HG03575 (cell line): Measurements from ENCODE around the gene AGXT2.

Experiments used
- ATAC-seq: cut with Tn5 transposase; IDR thresholded peaks from one replicate; pipeline ENCODE4 v1.9.1; 2021; ENCODE audit not compliant: unreplicated experiment, insufficient number of reproducible peaks, low FRiP score; ENCODE audit errors: extremely low read depth

The AGXT2 gene

DNA sequence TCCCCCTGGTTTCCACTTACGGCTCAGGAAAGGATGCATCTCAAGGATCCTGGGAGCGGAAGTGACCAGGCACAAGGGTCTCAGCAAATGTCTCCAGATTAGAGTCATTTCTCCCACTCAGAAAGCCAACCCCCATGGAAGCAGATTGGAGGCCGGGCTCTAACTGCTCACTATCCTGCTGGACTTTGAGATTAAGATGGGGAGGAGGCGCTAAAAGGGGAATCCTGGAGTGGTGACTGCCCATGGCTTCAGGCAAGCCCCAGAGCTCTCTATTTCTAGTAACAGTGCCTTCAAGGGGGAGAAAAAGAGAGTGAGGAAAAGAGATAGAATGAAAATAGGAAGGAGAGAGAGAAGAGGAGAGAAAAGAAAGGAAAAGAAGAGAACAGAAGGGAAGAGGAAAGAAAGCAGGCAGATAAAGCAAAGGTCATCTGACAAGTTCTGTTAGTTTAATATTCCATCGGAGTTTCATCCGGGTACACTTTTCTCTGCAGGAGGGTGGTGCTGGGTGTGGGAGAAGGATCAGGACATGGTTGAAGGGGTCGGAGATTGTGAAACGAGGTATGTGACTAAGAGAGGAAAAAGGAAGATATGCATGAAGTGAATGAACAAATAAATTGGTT lies at the start of gene AGXT2:
TSS of gene AGXT2 (minus strand) at position 165 of the 620 bp plus-strand sequence. CDS start at position 108, 57 bp downstream.
- ATAC-seq = no peak

- no peak for ATAC-seq
Observed at GRCh38 chr5:35096932-35097331, 49.2 kb upstream of the AGXT2 start.

- ATAC-seq = no peak
Observed at GRCh38 chr5:35096216-35096615, 48.5 kb upstream of the AGXT2 start.

- no peak for ATAC-seq
Observed at GRCh38 chr5:35095366-35095765, 47.6 kb upstream of the AGXT2 start.

- ATAC-seq = no peak
Observed at GRCh38 chr5:35094948-35095347, 47.2 kb upstream of the AGXT2 start.

GRCh38 chr5:35092703-35093102 lies 45.0 kb upstream of the AGXT2 start:
- no peak for ATAC-seq

GRCh38 chr5:35091704-35092103 lies 44.0 kb upstream of the AGXT2 start:
- no peak for ATAC-seq

- ATAC-seq = no peak
Observed at GRCh38 chr5:35089334-35090314, 41.9 kb upstream of the AGXT2 start.

- ATAC-seq = no peak
Observed at GRCh38 chr5:35087991-35088390, 40.2 kb upstream of the AGXT2 start.

DNA sequence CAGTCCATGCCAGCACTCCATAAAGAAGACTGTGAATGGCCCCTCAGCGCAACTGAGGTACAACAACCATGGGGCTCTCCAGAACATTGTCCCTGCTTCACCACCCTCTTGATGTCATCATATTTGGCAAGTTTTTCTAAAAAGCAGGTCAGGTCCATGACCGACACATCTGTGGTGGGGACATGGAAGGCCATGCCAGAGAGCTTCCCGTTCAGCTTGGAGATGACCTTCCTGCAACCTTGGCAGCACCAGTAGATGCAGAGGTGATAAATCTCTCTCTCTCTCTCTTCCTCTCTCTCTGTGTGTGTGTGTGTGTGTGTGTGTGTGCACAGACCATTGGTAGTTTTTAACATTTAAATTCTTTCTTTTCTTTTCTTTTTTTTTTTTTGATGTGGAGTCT lies 35.4 kb upstream of the AGXT2 start:
- ATAC-seq = no peak

DNA sequence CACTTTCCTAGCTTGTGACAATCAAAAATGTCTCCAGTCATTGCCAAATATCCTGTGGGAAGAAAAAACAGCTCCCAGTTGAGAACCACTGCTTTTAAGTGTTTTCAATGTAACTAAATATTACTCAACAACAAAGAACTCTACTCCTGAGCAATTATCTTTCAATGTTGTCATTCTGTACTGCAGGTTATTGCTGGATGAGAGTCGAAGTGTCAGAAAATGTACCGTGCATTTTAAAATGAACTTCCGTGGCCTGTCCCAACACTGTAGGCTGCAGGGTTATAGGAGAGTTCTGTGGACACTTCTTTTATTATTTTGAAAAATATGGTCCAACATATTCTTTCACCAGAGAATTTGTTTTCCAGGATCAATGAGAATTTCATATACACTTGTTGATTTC lies 34.8 kb upstream of the AGXT2 start:
- no peak for ATAC-seq

GRCh38 chr5:35081134-35081533 lies 33.4 kb upstream of the AGXT2 start:
- ATAC-seq = no peak

DNA sequence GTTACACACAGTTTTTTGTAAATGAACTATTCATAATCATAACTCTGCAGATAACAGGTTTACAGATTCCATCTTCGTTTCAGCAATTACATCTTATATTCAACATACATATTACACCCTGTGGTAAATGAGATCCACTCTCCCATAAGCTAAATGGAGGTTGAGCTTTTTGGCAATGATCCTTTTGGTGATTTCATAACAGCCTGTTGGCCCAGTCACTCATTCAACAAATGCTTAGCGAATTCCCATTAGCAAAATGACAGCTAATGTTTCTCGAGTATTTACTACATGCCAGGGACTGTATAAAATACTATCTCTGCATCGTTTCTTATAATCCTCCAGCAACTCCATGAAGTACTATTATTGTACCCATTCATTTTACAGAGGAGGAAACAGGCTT lies 25.4 kb upstream of the AGXT2 start:
- ATAC-seq = no peak

DNA sequence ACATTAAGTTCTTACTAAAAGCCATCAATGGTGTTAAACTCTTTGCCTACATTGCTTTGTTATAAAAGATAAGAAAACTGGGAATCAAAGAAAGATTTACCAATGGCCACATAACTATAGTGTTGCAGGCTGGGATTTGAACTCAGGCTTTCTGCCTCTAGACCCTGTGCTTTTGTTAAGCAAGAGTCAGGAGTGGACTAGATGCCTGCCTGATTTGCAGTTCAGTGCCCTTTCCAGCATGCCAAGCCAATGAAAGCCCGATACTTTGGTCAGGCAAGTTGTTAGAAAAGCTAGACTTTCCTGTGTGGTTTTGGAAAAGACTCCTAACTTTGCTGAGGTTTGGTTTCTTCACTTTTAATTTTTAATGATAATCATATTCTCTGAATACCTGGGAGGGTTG lies 21.4 kb upstream of the AGXT2 start:
- no peak for ATAC-seq

DNA sequence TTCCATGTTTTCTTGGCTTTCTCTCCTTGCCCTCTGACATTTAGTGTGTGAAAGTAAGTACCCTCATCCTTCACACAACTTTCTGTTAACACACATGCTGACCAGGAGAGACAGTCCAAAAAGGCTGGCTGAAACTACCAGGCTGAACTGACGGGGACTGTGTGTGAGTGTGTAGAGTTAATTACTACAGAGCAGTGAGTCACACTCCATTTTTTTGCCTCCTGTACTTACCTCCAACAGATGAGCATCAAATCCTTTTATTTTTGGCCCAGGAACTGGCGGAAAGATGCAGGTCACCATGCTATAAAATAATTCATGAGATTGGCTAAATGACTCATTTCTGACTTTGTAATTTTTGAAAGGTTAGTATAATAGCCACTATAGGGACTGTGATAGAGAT lies 20.2 kb upstream of the AGXT2 start:
- no peak for ATAC-seq

DNA sequence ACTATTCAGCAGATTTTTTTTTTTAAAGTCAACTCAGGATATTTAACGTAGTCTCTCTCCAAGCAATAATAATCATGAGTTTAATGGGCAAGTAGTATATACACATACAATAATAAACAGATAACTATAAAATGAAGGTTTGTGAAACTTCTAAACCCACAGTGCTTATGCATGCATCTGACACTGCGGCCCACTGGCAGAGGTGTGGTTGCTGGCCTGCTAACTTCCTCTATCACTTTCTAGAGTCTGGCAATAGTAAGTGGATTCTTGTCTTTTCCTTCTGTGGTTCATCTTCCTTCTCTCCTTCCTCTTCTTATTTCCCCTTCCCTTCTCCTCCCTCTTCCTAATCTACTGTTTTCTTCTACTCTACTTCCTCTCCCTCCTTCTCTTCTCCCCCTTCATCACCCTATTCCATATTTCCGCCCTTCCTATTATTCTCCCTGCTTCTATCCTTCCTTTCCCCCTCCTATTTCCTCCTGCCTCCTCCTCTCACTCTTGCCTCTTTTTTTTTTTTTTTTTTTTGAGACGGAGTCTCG lies 18.6 kb upstream of the AGXT2 start:
- no peak for ATAC-seq

DNA sequence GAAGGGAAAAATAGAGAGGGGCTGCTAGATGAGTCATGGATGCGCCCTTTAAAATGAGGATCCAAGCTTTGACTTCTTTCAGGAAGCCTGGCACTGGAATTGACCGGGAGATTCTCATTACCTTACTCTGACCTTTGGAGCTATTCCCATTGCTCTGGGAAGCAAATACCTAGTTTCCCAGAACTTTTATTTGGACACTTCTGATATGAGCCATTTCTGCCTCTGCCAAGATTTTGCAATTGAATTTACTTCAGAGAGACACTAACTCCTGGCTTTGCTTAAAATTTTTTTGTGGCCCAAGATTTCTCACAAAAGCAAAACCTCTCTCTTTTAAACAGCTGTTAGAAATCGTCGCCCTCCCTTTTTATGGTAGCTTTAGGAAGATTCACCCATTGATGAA lies 15.7 kb upstream of the AGXT2 start:
- no peak for ATAC-seq

- ATAC-seq = no peak
Observed at GRCh38 chr5:35061211-35061770, 13.5 kb upstream of the AGXT2 start.

DNA sequence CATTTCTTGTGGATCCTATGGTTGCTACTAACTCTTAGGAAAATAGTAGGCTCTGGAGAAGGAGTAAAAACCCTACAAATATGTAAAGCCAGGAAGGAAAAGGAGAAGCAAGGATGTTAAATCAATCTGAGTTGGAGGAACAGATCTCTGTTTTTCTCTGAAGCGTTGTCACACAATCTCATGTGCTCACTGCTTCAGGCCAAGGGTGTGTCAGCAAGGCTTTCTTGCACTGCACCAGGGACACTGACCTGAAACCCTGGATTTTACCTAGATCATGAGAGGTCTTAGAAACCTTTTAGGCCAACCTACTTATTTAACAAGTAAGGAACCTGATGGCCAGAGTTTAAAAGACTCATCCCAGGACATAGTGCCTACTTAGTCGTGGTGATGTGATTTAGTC lies 12.5 kb upstream of the AGXT2 start:
- no peak for ATAC-seq

DNA sequence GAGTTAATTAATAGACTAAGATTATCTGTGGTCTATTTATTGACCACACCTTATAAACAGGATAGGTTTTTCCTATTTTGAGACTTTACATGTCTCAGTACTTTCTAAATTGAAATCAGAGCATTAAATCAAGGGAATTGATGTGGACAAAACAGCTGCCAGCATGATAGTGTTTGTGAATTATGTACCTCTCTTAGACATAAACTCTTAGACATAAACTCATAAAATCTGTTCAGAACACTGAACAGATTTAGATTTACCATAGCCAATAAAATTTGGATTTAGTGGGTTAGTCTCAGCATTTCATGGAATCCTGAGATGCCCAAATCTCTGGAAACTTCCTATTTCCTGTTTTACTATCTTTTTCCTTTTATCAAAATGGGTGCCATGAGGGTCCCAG lies 11.5 kb upstream of the AGXT2 start:
- ATAC-seq = no peak
